Measurements from ENCODE around the gene CWC22. TPM values are rescaled to one million over a fixed set of nuclear protein-coding genes. Genes with fewer than 3 reads are reported as not detected.

Gene CWC22
- total and polyA plus RNA-seq, 2 of the 8 experiments (the other 6 are each of a cell fraction or from before 2014, with no cell fraction given) = 3.7 to 34.0 TPM

DNA sequence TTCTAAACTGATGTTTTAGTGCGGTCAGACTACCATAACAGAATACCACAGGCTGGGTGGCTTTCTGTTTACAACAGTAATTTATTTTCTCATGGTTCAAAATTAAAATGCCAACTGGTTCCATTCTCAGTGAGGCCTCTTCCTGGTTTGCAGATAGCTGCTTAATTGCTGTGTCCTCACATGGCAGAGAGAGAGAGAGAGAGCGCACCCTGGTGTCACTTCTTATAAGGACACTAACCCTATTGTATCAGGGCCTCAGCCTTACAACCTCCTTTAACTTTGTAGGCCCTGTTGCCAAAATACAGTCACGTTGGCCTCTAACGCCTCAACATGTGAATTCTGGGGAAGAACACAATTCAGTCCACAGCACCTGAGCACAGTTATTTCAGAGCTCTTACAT, 108.2 kb downstream of the CWC22 start (continued):
- TF ChIP-seq, protein P1, sequence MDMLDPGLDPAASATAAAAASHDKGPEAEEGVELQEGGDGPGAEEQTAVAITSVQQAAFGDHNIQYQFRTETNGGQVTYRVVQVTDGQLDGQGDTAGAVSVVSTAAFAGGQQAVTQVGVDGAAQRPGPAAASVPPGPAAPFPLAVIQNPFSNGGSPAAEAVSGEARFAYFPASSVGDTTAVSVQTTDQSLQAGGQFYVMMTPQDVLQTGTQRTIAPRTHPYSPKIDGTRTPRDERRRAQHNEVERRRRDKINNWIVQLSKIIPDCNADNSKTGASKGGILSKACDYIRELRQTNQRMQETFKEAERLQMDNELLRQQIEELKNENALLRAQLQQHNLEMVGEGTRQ (IDR thresholded peaks at IDR 0.05; ENCODE audit: low read length) = no peak
- TF ChIP-seq TAF1 (IDR thresholded peaks at IDR 0.05; ENCODE audit: low read depth, low read length) (no peak), TEAD4 (IDR thresholded peaks at IDR 0.05; ENCODE audit: low read depth, low read length) (no peak), GABPA (IDR thresholded peaks at IDR 0.05; ENCODE audit: borderline replicate concordance, insufficient read depth, low read length) (no peak)

Small RNA genes lying within 50 kb of the gene (small RNA-seq; reads per million reads assigned to genes)
- not detected for gene RF00416 (ENCODE audit: insufficient read depth)

Other genes starting within 250 kb of the CWC22 start
- gene ZNF385B, start 145.7 kb downstream of the CWC22 start, total RNA-seq (2021; fragmentation: NEBNext Ultra II Directional; extraction: Animal tissue kit (Norgen Biotek cat#: 25700)) = 2.9 and 3.7 TPM in 2 replicates
- 0.82 and 1.1 TPM in 2 replicates for gene ZNF385B, start 145.7 kb downstream of the CWC22 start, polyA plus RNA-seq (2011; rRNA removed)

Data from H1 (cell line).